GM21515 (cell line): ENCODE data around the gene GJD3.

ENCODE experiments used
- ATAC-seq: cut with Tn5 transposase; IDR thresholded peaks from one replicate; pipeline ENCODE4 v1.9.1; 2021; ENCODE audit not compliant: unreplicated experiment

The GJD3 gene

DNA sequence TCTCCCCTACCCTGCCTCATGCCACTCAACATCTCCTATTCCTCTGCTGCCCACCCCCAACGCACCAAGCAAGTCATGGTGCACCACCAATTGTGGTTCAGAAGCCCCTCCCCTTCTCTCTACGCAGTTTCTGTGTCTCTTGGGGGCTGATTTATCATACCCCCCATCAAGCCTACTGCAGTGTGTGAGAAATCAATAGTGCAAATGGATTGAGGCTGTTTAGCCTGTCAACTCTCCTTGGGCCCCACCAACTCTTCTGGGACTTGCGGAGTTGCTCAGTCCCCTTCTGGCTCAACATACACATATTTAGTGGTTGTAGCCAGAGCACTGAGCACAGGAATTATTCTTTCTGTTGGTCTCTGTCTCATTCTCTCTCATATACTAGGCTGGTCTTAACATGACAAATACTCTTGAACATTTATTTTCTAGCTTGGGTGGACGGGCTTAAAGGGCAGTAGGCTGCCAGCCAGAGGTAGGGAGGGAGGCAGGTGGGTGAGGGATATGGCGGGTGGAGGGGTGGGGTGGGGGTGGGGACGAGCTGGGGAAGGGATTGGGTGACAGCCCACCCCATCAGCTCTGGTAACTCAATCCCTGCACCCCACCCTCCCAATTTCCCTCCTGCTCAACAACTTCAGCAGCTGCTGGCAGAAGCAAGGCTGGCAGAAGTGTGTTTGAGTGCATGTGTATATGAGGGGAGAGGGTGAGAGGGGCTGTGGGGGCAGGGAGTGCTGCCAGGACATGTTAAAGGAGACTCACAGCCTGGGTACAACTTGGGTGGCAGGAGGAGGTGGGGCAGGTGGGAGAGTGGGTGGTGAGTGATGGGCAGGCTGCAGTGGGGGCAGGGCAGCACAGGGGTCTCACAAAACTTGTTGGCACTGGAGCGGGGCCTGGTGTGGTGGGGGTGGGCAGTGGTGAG is 50.6 kb downstream of the GJD3 start:
- ATAC-seq = no peak
